PC-9 (cell line): ENCODE data around the gene CEP44.

Experiments
- CTCF ChIP-seq: fragments of 200-600 bp; sonication (generic); conservative IDR thresholded peaks from 2 replicates; pipeline ENCODE4 v1.6.1; 2017; ENCODE audit warnings: mixed run types, antibody characterized with exemption, mild to moderate bottlenecking, moderate library complexity
- EZH2 ChIP-seq: fragments of 200-600 bp; sonication (generic); IDR thresholded peaks from 2 replicates; pipeline ENCODE4 v1.8.0; 2017; ENCODE audit warnings: antibody characterized with exemption, low read depth

GRCh38 chr4:174263445-174263736, 20.3 kb upstream of the CEP44 start:
- no peak for TF ChIP-seq CTCF
- TF ChIP-seq EZH2: no peak
